IMR-90 (cell line): Measurements from ENCODE around the gene COMMD1.

ENCODE experiments used
- BHLHE40 ChIP-seq: fragments of 150-350 bp; IDR thresholded peaks from 2 replicates; pipeline ENCODE4 v1.6.1; 2016; ENCODE audit warnings: mild to moderate bottlenecking, low read depth, low read length
- CHD1 ChIP-seq: IDR thresholded peaks from 2 replicates; pipeline ENCODE4 v1.6.1; 2012; ENCODE audit warnings: low read depth, low read length, improper control_type of control experiment
- CTCF ChIP-seq: conservative IDR thresholded peaks from 2 replicates; pipeline ENCODE4 v1.5.1; 2012; ENCODE audit warnings: mild to moderate bottlenecking, low read depth, low read length, improper control_type of control experiment
- FOS ChIP-seq: fragments of 150-350 bp; IDR thresholded peaks from 2 replicates; pipeline ENCODE4 v1.6.1; 2016; ENCODE audit warnings: low read depth, low read length
- MAFK ChIP-seq: IDR thresholded peaks from 2 replicates; pipeline ENCODE4 v1.6.1; 2012; ENCODE audit warnings: low read depth, low read length, improper control_type of control experiment
- MXI1 ChIP-seq: IDR thresholded peaks from 2 replicates; pipeline ENCODE4 v1.6.1; 2012; ENCODE audit warnings: low read depth, mild to moderate bottlenecking, low read length, moderate library complexity, borderline replicate concordance
- NFE2L2 ChIP-seq: fragments of 150-350 bp; IDR thresholded peaks from 2 replicates; pipeline ENCODE4 v1.6.1; 2016; ENCODE audit warnings: low read depth, mild to moderate bottlenecking, low read length
- POLR2A ChIP-seq: IDR thresholded peaks from 2 replicates; pipeline ENCODE4 v1.6.1; 2012; ENCODE audit warnings: mild to moderate bottlenecking, low read depth, low read length
- RAD21 ChIP-seq: IDR thresholded peaks from 2 replicates; pipeline ENCODE4 v1.6.1; 2012; ENCODE audit warnings: low read length, improper control_type of control experiment
- RCOR1 ChIP-seq: IDR thresholded peaks from 2 replicates; pipeline ENCODE4 v1.6.1; 2012; ENCODE audit warnings: mild to moderate bottlenecking, low read length, improper control_type of control experiment; ENCODE audit not compliant: insufficient replicate concordance
- RFX5 ChIP-seq: IDR thresholded peaks from 2 replicates; pipeline ENCODE4 v1.8.0; 2012; ENCODE audit warnings: low read depth, mild to moderate bottlenecking, low read length, moderate library complexity
- TF ChIP-seq, protein P1 (sequence below): fragments of 150-350 bp; IDR thresholded peaks from 2 replicates; pipeline ENCODE4 v1.6.1; 2016; ENCODE audit warnings: low read depth, mild to moderate bottlenecking, low read length, moderate library complexity, borderline replicate concordance
- TF ChIP-seq, protein P2 (sequence below): fragments of 150-350 bp; IDR thresholded peaks from 2 replicates; pipeline ENCODE4 v1.6.1; 2017; ENCODE audit warnings: mild to moderate bottlenecking, antibody characterized with exemption, low read length, low read depth

DNA sequence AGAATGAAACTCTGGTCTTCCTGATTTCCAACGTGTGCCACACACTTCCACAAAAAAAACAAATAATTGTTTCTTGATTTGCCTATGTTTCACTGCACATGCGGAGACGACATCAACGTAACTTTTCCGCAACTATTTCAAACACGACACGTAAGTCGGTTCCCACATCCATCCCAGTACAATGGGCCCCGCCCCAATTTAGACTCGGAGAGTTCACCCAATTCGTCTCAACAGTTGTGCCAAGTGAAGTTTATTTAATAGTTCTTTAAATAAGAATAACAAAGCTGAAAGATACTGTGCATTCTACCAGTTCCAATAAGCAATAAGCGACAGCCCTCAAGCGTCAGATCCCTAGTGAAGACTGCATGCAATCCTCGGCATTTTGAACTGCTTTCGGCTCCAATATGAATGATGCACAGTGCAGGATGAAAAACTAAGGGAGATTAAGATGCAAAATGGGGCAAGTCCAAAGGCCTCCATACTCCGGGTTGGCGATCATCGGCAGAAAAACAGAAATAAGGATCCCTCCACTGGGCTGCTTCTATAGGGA, 17.7 kb upstream of the COMMD1 start:
- TF ChIP-seq CTCF = no peak
- no peak for TF ChIP-seq RCOR1
- no peak for TF ChIP-seq POLR2A
- no peak for TF ChIP-seq RFX5
- TF ChIP-seq BHLHE40 = no peak
- no peak for TF ChIP-seq NFE2L2
- TF ChIP-seq, protein P1, sequence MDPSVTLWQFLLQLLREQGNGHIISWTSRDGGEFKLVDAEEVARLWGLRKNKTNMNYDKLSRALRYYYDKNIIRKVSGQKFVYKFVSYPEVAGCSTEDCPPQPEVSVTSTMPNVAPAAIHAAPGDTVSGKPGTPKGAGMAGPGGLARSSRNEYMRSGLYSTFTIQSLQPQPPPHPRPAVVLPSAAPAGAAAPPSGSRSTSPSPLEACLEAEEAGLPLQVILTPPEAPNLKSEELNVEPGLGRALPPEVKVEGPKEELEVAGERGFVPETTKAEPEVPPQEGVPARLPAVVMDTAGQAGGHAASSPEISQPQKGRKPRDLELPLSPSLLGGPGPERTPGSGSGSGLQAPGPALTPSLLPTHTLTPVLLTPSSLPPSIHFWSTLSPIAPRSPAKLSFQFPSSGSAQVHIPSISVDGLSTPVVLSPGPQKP = no peak
- TF ChIP-seq RAD21 = no peak
- TF ChIP-seq FOS = no peak
- TF ChIP-seq CHD1 = peak; percentile 85
- no peak for TF ChIP-seq MAFK
- TF ChIP-seq, protein P2, sequence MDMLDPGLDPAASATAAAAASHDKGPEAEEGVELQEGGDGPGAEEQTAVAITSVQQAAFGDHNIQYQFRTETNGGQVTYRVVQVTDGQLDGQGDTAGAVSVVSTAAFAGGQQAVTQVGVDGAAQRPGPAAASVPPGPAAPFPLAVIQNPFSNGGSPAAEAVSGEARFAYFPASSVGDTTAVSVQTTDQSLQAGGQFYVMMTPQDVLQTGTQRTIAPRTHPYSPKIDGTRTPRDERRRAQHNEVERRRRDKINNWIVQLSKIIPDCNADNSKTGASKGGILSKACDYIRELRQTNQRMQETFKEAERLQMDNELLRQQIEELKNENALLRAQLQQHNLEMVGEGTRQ = no peak
- 0 out of 2 replicates have a peak, but pooled peaks have one; percentile 32 for TF ChIP-seq MXI1
